Motor neuron (in vitro differentiated cells): ENCODE results near the gene OPN1MW. TPM values are rescaled to one million over a fixed set of nuclear protein-coding genes. Genes with fewer than 3 reads are reported as not detected.
"Not testable (repeated sequence)": the region's sequence is repeated elsewhere in the genome, so short reads cannot be mapped to it uniquely, and the experiment has no call there.

Experiments
- ATAC-seq, 8 experiments: fragments of 200-7000 bp; cut with Tn5 transposase; replicated peaks in 6 of 8; 2 replicates each; pipeline ENCODE4 v1.8.0; 2021; ENCODE audit warnings: mild to moderate bottlenecking in 8 of 8, moderate library complexity in 8 of 8
- H3K27ac ChIP-seq, 2 donors: fragments of 250-450 bp; sonication (Bioruptor Pico); 2 replicates each; pipeline ENCODE4 v1.9.0; 2021; ENCODE audit warnings: antibody characterized with exemption in 2 of 2, mild to moderate bottlenecking in 2 of 2, moderate library complexity in 1 of 2
- H3K4me1 ChIP-seq, 2 donors: fragments of 250-450 bp; sonication (Bioruptor Pico); replicated peaks in 1 of 2; 2 replicates each; pipeline ENCODE4 v1.6.1; 2021; ENCODE audit warnings: antibody characterized with exemption in 2 of 2, mild to moderate bottlenecking in 2 of 2, moderate library complexity in 1 of 2
- H3K4me3 ChIP-seq, 5 donors: fragments of 250-450 bp; sonication (Bioruptor Pico); 2 replicates each; pipeline ENCODE4 v1.9.0; 2021; ENCODE audit warnings: antibody characterized with exemption in 5 of 5, mild to moderate bottlenecking in 5 of 5, moderate library complexity in 4 of 5
- WGBS, 10 experiments: fragments of 450-650 bp; shearing (Covaris generic); methylation state at CpG; one replicate each; pipeline ENCODE4 v1.0.0; 2022; 5-methylcytosine and 5-hydroxymethylcytosine counted together
- in situ Hi-C, 9 experiments: fragments of 400-800 bp; cut with MboI; loops; one replicate each; pipeline ENCODE4 v1.15.0; 2021; ENCODE audit warnings: low sequenced_read_pairs in 9 of 9, low pct_unique_long_range_greater_than_20kb in 2 of 9; ENCODE audit not compliant: unreplicated experiment in 9 of 9
- total RNA-seq, 8 experiments: library from RNA; unstranded; fragments of 300-600 nt; gene quantifications; 2 replicates each; pipeline versions ENCODE4 v1.2.3 to v1.2.4, GENCODE V29; 2022

The OPN1MW gene
- total RNA-seq, result not detected

DNA sequence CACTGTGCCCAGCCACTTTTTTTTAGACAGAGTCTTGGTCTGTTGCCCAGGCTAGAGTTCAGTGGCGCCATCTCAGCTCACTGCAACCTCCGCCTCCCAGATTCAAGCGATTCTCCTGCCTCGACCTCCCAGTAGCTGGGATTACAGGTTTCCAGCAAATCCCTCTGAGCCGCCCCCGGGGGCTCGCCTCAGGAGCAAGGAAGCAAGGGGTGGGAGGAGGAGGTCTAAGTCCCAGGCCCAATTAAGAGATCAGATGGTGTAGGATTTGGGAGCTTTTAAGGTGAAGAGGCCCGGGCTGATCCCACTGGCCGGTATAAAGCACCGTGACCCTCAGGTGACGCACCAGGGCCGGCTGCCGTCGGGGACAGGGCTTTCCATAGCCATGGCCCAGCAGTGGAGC, at the start of gene OPN1MW:
Gene OPN1MW (plus strand): TSS at position 301 of the 400 bp plus-strand sequence. CDS start 82 bp downstream, at position 383.
- H3K4me1 ChIP-seq, ATAC-seq, H3K4me3 ChIP-seq, H3K27ac ChIP-seq, in situ Hi-C loops: not testable (repeated sequence)
- no CpG with 5 or more reads among the region's 14 CpGs for WGBS, 10 experiments

DNA sequence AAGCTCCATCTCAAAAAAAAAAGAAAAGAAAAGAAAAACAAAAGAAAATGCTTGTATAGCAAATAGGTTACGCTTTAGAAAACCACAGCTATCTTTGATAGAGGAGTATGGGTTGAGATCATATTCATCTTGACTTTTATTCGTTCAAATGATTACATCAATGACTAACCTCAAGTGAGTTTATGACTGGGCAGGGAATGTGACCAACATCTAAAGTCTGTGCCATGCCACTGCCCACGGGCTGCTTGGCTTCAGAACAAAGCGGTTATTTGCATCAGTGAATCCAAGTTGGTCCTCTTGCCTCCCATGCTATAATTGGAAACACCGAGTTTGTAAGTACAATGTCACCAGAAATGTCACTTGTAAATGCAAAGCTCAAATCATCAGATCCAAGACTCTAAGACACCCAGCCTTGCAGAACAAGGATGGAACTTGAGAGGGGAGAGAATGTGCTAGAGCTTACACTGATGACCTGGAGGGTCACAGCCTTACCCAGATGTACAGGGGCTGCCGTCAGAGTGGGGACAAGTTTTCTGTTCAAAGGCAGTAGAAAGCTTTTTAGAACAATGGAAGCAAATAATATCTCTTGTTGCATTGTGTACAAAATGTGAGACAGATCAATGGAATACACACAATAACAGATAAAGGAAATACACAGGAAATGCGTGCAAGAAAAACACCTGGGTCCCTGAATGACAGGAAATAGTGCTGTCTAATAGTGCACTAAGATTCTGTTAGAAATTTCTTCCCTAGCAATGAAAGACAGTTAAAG, 46.8 kb upstream of the OPN1MW start:
- WGBS, 10 experiments, result 36 to 80% (median 50%) methylated on average over 1 to 7 of the region's 7 CpGs; no CpG with 5 or more reads in 5 of the 10 experiments
- peaks cover 0 to 3% of the 10 kb centered on the region in 2 donors for H3K4me1 ChIP-seq
- H3K27ac ChIP-seq, result no peak overlapping the region
- in situ Hi-C loops, result no loop called here
- no peak overlapping the region for H3K4me3 ChIP-seq
- no peak for ATAC-seq

DNA sequence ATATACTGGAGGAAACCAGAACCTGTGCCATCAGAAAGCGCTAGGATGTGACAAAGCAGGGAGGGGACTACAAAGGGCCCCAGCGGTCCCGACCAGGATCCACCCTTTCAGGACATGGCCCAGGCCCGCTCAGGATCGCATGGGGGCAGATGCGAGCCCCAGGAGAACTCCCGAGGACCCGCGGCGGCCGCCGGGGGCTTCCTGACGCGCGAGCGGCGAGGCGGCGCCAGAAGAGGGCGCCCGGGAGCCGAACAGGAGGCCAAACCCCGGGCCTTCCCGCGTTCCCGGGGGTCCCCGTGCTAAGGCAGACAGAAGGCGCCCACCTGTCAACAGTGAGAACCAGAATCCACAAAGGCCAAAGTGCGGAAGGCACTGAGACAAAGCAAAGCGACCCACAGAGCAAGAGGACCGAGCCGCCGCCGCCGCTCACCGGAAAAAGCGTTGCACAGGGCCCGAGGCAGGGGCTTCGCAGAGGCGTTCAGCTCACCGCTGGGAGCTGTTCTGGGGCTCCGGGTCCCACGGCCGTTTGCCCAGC, 45.7 kb upstream of the OPN1MW start:
- H3K4me3 ChIP-seq, result peak overlapping the region; percentile 9 to 34 (median 26)
- H3K27ac ChIP-seq, result no peak overlapping the region
- WGBS, 10 experiments, result 0 to 12% methylated on average over 2 to 3 of the region's 44 CpGs; no CpG with 5 or more reads in 8 of the 10 experiments
- H3K4me1 ChIP-seq, result peaks cover 0 to 3% of the 10 kb centered on the region in 2 donors
- in situ Hi-C loops, result no loop called here
- peak; percentile 92 to 97 (median 93) for ATAC-seq

DNA sequence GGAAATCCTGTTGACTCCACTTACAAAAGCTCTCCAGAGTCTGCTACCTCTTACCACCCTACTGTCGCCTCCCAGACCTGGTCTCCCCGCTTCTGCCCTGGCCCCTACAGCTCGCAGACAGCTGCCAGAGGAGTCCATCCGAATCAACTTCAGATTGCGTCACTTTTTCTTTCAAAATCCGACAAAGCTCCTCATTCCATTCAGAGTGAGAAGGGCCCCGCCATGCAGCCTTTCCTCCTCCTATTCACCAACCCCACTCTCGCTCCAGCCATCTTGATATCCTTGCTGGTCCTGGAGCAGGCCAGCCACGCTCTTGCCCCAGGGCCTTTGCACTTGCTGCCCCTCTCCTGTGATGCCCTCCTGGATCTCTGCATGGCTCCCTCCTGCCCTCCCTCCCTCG, 43.5 kb upstream of the OPN1MW start:
- in situ Hi-C loops, result no loop called here
- ATAC-seq, result no peak
- WGBS, 10 experiments, result 49 to 100% (median 64%) methylated on average over 1 to 5 of the region's 10 CpGs; no CpG with 5 or more reads in 6 of the 10 experiments

DNA sequence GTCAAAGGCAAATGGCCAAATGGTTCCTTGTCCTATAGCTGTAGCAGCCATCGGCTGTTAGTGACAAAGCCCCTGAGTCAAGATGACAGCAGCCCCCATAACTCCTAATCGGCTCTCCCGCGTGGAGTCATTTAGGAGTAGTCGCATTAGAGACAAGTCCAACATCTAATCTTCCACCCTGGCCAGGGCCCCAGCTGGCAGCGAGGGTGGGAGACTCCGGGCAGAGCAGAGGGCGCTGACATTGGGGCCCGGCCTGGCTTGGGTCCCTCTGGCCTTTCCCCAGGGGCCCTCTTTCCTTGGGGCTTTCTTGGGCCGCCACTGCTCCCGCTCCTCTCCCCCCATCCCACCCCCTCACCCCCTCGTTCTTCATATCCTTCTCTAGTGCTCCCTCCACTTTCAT, 42.2 kb upstream of the OPN1MW start:
- ATAC-seq, result no peak
- in situ Hi-C loops, result no loop called here
- no peak overlapping the region for H3K27ac ChIP-seq
- 60 to 100% methylated on average over 1 to 2 of the region's 12 CpGs; no CpG with 5 or more reads in 8 of the 10 experiments for WGBS, 10 experiments
- peaks cover 0 to 3% of the 10 kb centered on the region in 2 donors for H3K4me1 ChIP-seq
- H3K4me3 ChIP-seq, result no peak overlapping the region

More for the DNA sequence above, 43.5 kb upstream of the OPN1MW start:
- no peak overlapping the region for H3K4me3 ChIP-seq
- peaks cover 0 to 3% of the 10 kb centered on the region in 2 donors for H3K4me1 ChIP-seq
- H3K27ac ChIP-seq, result no peak overlapping the region

DNA sequence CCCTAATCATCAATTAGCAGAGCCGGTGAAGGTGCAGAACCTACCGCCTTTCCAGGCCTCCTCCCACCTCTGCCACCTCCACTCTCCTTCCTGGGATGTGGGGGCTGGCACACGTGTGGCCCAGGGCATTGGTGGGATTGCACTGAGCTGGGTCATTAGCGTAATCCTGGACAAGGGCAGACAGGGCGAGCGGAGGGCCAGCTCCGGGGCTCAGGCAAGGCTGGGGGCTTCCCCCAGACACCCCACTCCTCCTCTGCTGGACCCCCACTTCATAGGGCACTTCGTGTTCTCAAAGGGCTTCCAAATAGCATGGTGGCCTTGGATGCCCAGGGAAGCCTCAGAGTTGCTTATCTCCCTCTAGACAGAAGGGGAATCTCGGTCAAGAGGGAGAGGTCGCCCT, 41.7 kb upstream of the OPN1MW start:
- in situ Hi-C loops, result no loop called here

DNA sequence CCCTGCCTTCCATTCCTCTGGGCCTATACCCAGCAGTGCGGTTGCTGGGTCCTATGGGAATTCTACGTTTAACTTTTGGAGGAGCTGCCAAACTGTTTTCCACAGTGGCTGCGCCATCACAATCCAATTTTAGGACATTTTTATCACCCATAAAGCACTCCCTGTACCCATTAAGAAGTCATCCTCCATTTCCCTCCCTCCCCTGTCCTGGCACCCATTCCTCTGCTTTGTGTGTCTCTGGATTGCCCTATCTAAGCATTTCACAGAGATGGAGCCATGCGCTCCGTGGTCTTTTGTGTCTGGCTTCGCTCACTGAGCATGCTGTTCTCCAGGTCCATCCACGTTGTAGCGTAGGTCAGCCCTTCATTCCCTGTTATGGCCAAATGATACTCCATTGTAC, 40.0 kb upstream of the OPN1MW start:
- H3K4me1 ChIP-seq, result no peaks in the 10 kb centered on the region
- ATAC-seq, result no peak
- H3K4me3 ChIP-seq, result no peak overlapping the region
- no peak overlapping the region for H3K27ac ChIP-seq
- in situ Hi-C loops, result no loop called here
- WGBS, 10 experiments, result 40 to 100% (median 82%) methylated on average over 1 to 2 of the region's 8 CpGs; no CpG with 5 or more reads in 6 of the 10 experiments

More for the DNA sequence above, 41.7 kb upstream of the OPN1MW start:
- H3K27ac ChIP-seq, result no peak overlapping the region
- no peak overlapping the region for H3K4me3 ChIP-seq
- H3K4me1 ChIP-seq, result peaks cover 0 to 3% of the 10 kb centered on the region in 2 donors
- WGBS, 10 experiments, result no CpG with 5 or more reads among the region's 10 CpGs
- no peak for ATAC-seq

DNA sequence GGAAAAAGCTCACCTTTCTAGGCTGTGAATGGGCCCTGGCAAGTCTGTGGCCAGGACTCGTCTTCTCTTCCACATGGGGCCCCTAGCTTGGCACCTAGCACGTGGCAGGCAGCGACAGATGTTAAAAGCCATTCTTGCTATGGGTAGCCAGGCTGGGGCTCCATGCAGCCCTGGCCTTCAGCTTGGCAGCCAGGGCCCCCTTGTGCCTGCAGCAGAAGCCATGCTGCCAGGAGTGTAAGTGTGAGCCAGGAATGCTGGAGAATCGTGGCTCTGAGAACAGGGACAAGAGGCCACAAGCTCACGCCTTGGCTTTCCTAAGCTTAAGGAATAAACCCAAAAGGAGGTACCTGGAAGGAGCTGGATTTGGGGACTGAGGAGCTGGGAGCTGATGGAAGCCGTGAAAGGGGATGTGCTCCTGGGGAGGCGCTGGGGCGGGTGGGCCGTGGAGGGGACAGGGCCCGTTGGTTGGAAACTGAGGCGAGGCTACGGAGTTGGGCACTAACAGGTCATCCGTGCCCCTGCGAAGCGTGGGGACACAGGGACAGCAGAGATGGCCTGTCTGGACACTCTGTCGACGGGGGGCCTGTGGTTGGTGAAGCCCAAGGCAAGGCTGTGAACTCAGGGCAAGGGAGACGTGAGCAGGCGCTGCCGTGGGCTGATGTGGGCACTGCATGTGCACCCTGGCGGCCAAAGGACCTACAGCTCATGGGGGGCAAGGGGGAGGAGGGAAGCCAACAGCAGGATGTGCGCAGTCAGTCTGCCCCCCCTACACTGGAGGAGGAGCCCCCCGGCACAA, 39.2 kb upstream of the OPN1MW start:
- in situ Hi-C loops, result no loop called here
- 80% methylated on average over 1 of the region's 23 CpGs; no CpG with 5 or more reads in 9 of the 10 experiments for WGBS, 10 experiments
- H3K4me3 ChIP-seq, result no peak overlapping the region
- no peak for ATAC-seq
- H3K27ac ChIP-seq, result no peak overlapping the region
- H3K4me1 ChIP-seq, result no peaks in the 10 kb centered on the region

DNA sequence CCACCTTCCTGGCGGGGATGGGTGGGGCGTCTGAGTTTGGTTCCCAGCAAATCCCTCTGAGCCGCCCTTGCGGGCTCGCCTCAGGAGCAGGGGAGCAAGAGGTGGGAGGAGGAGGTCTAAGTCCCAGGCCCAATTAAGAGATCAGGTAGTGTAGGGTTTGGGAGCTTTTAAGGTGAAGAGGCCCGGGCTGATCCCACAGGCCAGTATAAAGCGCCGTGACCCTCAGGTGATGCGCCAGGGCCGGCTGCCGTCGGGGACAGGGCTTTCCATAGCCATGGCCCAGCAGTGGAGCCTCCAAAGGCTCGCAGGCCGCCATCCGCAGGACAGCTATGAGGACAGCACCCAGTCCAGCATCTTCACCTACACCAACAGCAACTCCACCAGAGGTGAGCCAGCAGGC, 38.4 kb upstream of the OPN1MW start, which contains the start of gene OPN1LW:
Gene OPN1LW (plus strand): TSS at position 234 of the 400 bp plus-strand sequence. CDS start 41 bp downstream, at position 275.
- in situ Hi-C loops, ATAC-seq, H3K27ac ChIP-seq, H3K4me3 ChIP-seq, H3K4me1 ChIP-seq: not testable (repeated sequence)
- WGBS, 10 experiments, result 87% methylated on average over 4 of the region's 15 CpGs; no CpG with 5 or more reads in 9 of the 10 experiments

DNA sequence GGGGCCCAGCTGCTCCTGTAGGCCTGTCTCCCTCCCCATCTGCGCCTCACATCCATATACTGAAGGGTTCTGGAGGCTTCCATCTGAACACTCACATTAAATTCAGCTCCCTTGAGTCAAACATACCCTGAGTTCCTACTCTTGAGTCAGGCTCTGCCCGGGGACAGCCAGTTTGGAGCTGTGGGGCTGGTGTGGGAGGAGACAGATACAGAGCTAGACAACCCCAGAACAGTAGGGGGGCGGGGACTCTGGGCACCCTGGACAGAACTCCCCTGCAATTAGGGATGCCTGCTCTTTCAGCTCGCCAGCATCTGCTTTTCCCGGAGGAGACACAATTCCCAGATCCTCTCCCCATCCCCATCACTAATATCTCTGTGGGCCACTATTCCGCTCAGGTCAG, 31.4 kb upstream of the OPN1MW start:
- H3K4me1 ChIP-seq, H3K27ac ChIP-seq, in situ Hi-C loops, H3K4me3 ChIP-seq: not testable (repeated sequence)
- peak in 2 of 8 experiments; percentile 52 to 58 for ATAC-seq
- WGBS, 10 experiments, result no CpG with 5 or more reads among the region's 6 CpGs

DNA sequence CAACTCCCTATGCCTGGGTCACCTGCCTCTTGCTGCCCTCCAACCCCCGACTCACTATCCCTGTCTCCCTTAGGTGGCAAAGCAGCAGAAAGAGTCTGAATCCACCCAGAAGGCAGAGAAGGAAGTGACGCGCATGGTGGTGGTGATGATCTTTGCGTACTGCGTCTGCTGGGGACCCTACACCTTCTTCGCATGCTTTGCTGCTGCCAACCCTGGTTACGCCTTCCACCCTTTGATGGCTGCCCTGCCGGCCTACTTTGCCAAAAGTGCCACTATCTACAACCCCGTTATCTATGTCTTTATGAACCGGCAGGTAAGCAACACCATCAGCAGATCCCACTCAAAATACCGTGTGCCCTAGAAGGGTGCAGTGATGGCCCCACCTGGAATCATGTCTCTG, 26.2 kb upstream of the OPN1MW start:
- H3K4me1 ChIP-seq, ATAC-seq, in situ Hi-C loops, H3K4me3 ChIP-seq, H3K27ac ChIP-seq: not testable (repeated sequence)
- no CpG with 5 or more reads among the region's 11 CpGs for WGBS, 10 experiments

DNA sequence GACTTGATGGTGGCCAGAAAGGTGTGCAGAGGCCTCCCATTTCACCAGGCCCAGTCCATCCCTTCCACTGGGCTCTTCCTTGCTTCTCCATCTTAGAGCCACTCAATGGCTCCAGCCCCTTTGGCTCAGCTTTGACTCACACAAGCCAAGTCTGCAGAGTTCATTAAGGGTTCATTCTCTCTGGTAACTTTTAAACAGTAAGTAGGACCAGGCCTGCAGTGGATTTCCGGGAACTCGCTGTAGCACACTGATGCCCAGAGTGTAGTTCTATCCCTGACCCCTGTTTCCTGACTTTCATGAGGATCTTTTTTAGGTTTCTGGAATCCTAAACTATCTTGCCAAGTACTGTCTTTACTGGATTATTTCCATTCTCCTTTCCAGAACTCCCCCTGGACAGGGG, 25.2 kb upstream of the OPN1MW start:
- in situ Hi-C loops, H3K4me1 ChIP-seq, H3K27ac ChIP-seq, H3K4me3 ChIP-seq, ATAC-seq: not testable (repeated sequence)
- WGBS, 10 experiments, result no CpG with 5 or more reads among the region's 2 CpGs

DNA sequence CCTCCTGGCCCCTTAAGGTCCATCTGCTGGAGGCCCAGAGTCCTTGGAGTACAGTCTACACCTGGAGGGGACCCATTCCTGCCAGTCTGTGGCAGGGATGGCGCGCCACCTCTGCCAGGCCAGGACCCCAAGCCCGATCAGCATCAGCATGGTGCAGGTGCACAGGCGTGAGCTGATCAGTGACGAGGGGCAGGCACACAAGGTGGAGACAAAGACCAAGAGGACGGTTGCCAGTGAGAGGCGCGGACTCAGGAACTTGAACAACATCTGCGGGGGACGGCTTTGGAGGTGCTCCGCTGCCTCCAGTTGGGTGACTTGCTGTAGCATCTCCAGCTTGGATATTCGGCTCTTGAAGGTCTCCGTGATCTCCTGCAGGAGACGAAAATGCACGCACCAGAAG, 23.1 kb upstream of the OPN1MW start:
- in situ Hi-C loops, H3K27ac ChIP-seq, ATAC-seq, H3K4me3 ChIP-seq, H3K4me1 ChIP-seq: not testable (repeated sequence)
- no CpG with 5 or more reads among the region's 15 CpGs for WGBS, 10 experiments
